OCI-LY1 (cell line): Measurements from ENCODE around the gene PRKG1.

ENCODE experiments used
- CTCF ChIP-seq: fragments of 200-600 bp; sonication (generic), shearing (Covaris generic); IDR thresholded peaks from 2 replicates; pipeline ENCODE4 v1.5.1; 2017; ENCODE audit warnings: mild to moderate bottlenecking, antibody characterized with exemption, low read length, moderate library complexity, mixed read lengths
- EZH2 ChIP-seq: fragments of 200-600 bp; sonication (generic), shearing (Covaris generic); IDR thresholded peaks from 2 replicates; pipeline ENCODE4 v1.8.0; 2017; ENCODE audit warnings: borderline replicate concordance, mixed run types, mild to moderate bottlenecking, antibody characterized with exemption, low read length, moderate library complexity, mixed read lengths

- TF ChIP-seq CTCF (no peak), EZH2 (no peak)
Measured at GRCh38 chr10:51030480-51030879, 43.8 kb upstream of the PRKG1 start.
